Esophagus squamous epithelium (tissue), 4 donors: ENCODE data around the gene LRCOL1.

Experiments
- POLR2A ChIP-seq, 4 donors: fragments of 450-650 bp; IDR thresholded peaks; one replicate each; pipeline ENCODE4 v1.6.1; 2017; ENCODE audit warnings: antibody characterized with exemption in 4 of 4, mild to moderate bottlenecking in 4 of 4, moderate library complexity in 3 of 4
- TF ChIP-seq, protein P1 (sequence below), 6 experiments: fragments of 450-650 bp in 4 of 6; fragments of 200-600 bp in 2 of 6; sonication (generic) in 2 of 6; IDR thresholded peaks; one replicate each; pipeline ENCODE4 v1.5.1; 2016 to 2019; ENCODE audit warnings: antibody characterized with exemption in 6 of 6, mild to moderate bottlenecking in 4 of 6, moderate library complexity in 4 of 6

DNA sequence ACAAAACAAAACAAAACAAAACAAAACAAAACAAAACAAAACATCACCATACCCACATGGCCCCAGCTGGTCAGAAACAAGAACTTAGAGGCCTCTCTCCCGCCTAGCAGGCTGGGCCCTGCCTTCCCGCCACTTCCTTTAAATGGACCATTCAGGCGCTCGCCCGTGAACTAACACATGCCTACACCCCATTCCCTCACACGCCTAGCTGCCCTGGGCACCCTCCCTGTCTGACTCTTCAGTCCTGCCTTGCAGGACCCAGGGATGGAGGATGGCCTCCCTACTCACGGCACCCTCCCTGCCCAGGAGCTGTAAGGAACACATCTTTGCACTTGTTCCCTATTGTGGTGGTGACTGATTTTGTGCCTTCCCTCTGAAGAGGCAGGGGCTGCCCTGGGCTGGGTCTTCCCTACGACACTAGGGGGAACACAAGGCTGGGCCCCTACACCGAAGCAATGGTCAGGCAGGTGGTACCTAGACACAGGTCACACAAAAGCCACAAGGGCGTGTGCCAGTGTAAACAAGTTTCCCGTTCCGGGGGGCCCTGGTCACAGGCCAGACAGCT is 29.7 kb upstream of the LRCOL1 start:
- TF ChIP-seq, protein P1, sequence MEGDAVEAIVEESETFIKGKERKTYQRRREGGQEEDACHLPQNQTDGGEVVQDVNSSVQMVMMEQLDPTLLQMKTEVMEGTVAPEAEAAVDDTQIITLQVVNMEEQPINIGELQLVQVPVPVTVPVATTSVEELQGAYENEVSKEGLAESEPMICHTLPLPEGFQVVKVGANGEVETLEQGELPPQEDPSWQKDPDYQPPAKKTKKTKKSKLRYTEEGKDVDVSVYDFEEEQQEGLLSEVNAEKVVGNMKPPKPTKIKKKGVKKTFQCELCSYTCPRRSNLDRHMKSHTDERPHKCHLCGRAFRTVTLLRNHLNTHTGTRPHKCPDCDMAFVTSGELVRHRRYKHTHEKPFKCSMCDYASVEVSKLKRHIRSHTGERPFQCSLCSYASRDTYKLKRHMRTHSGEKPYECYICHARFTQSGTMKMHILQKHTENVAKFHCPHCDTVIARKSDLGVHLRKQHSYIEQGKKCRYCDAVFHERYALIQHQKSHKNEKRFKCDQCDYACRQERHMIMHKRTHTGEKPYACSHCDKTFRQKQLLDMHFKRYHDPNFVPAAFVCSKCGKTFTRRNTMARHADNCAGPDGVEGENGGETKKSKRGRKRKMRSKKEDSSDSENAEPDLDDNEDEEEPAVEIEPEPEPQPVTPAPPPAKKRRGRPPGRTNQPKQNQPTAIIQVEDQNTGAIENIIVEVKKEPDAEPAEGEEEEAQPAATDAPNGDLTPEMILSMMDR (IDR thresholded peaks at IDR 0.05), result no peak
- no peak for TF ChIP-seq POLR2A (IDR thresholded peaks at IDR 0.05)
